Astrocyte of the spinal cord (primary cell): ENCODE results near the gene OSTM1.

Experiments used
- DNase-seq: peaks from one replicate; pipeline ENCODE4 v3.0.0; 2011; ENCODE audit warnings: low read depth, low spot score
- H3K4me3 ChIP-seq: 2 replicates; pipeline ENCODE4 v1.5.1; 2011; ENCODE audit warnings: low read depth, mild to moderate bottlenecking, low read length, moderate library complexity
- CTCF ChIP-seq: IDR thresholded peaks from 2 replicates; pipeline ENCODE4 v1.5.1; 2012; ENCODE audit warnings: low read depth, mild to moderate bottlenecking, low read length, inconsistent platforms
- in situ Hi-C: cut with HindIII; loops from 2 replicates; pipeline ENCODE4 v1.10.0; 2017; ENCODE audit warnings: low sequenced_read_pairs

Gene OSTM1

GRCh38 chr6:108068182-108068581, 6.4 kb downstream of the OSTM1 start:
- DNase-seq, result no peak
- TF ChIP-seq CTCF, result no peak
- in situ Hi-C loops, result no loop called here
- no peak overlapping the region for H3K4me3 ChIP-seq

GRCh38 chr6:108052706-108053105, 21.8 kb downstream of the OSTM1 start:
- H3K4me3 ChIP-seq, result no peak overlapping the region
- TF ChIP-seq CTCF, result no peak
- no peak for DNase-seq
- in situ Hi-C loops, result no loop called here

GRCh38 chr6:108051481-108051880, 23.1 kb downstream of the OSTM1 start:
- in situ Hi-C loops, result no loop called here
- no peak for TF ChIP-seq CTCF
- no peak for DNase-seq
- H3K4me3 ChIP-seq, result no peak overlapping the region

- no peak for TF ChIP-seq CTCF
- in situ Hi-C loops, result no loop called here
- no peak overlapping the region for H3K4me3 ChIP-seq
- DNase-seq, result no peak
These were observed 34.9 kb downstream of the OSTM1 start for GRCh38 chr6:108039681-108040080.

- in situ Hi-C loops, result no loop called here
- no peak overlapping the region for H3K4me3 ChIP-seq
- TF ChIP-seq CTCF, result no peak
- no peak for DNase-seq
These were observed 37.7 kb downstream of the OSTM1 start for GRCh38 chr6:108036884-108037283.

GRCh38 chr6:108031968-108032367, 42.6 kb downstream of the OSTM1 start:
- TF ChIP-seq CTCF, result no peak
- in situ Hi-C loops, result no loop called here
- DNase-seq, result no peak
- no peak overlapping the region for H3K4me3 ChIP-seq

- in situ Hi-C loops, result no loop called here
- DNase-seq, result no peak
These were observed 44.3 kb downstream of the OSTM1 start for GRCh38 chr6:108030211-108030610.

More at GRCh38 chr6:108030211-108030610, 44.3 kb downstream of the OSTM1 start:
- no peak overlapping the region for H3K4me3 ChIP-seq
- TF ChIP-seq CTCF, result no peak
